ENCODE results near the gene TAOK2. TPM values are rescaled to one million over a fixed set of nuclear protein-coding genes. Genes with fewer than 3 reads are reported as not detected.

TAOK2 gene
- total RNA-seq, 1 donor from 2014 or later: 130 TPM

Other genes starting within 250 kb of the TAOK2 start
- not detected in 2 replicates for gene C16orf54, start 227.9 kb upstream of the TAOK2 start, total RNA-seq
- gene ZG16, start 195.6 kb upstream of the TAOK2 start, total RNA-seq: not detected in 2 replicates
- gene KIF22, start 183.1 kb upstream of the TAOK2 start, total RNA-seq: 15.5 and 31.6 TPM in 2 replicates
- gene MAZ, start 167.3 kb upstream of the TAOK2 start, total RNA-seq: 98.2 and 145 TPM in 2 replicates
- 0.41 and 0.44 TPM in 2 replicates for gene PRRT2, start 161.7 kb upstream of the TAOK2 start, total RNA-seq
- 12.8 and 33.7 TPM in 2 replicates for gene PAGR1, start 157.7 kb upstream of the TAOK2 start, total RNA-seq
- 238 and 283 TPM in 2 replicates for gene MVP, start 153.4 kb upstream of the TAOK2 start, total RNA-seq
- gene CDIPT, start 110.6 kb upstream of the TAOK2 start, total RNA-seq: 90.4 and 91.4 TPM in 2 replicates
- 6.9 and 9.8 TPM in 2 replicates for gene SEZ6L2, start 74.3 kb upstream of the TAOK2 start, total RNA-seq
- 1.3 and 4.4 TPM in 2 replicates for gene ASPHD1, start 73.4 kb upstream of the TAOK2 start, total RNA-seq
- 23.7 and 36.2 TPM in 2 replicates for gene KCTD13, start 47.6 kb upstream of the TAOK2 start, total RNA-seq
- 151 and 167 TPM in 2 replicates for gene TMEM219, start 11.8 kb upstream of the TAOK2 start, total RNA-seq
- 7.7 and 9.6 TPM in 2 replicates for gene HIRIP3, start 21.7 kb downstream of the TAOK2 start, total RNA-seq
- 55.1 and 77.5 TPM in 2 replicates for gene INO80E, start 22.4 kb downstream of the TAOK2 start, total RNA-seq
- 0.06 and 0.10 TPM in 2 replicates for gene DOC2A, start 37.2 kb downstream of the TAOK2 start, total RNA-seq
- not detected in 2 replicates for gene C16orf92, start 49.3 kb downstream of the TAOK2 start, total RNA-seq
- gene TLCD3B, start 57.4 kb downstream of the TAOK2 start, total RNA-seq: 0.82 TPM in 1 of 2 replicates, not detected in the other
- gene ALDOA, start 91.9 kb downstream of the TAOK2 start, total RNA-seq: 1,069 and 1,121 TPM in 2 replicates
- 117 and 121 TPM in 2 replicates for gene PPP4C, start 102.1 kb downstream of the TAOK2 start, total RNA-seq
- gene TBX6, start 118.1 kb downstream of the TAOK2 start, total RNA-seq: 0.41 and 0.58 TPM in 2 replicates
- gene YPEL3, start 122.3 kb downstream of the TAOK2 start, total RNA-seq: 26.1 and 52.7 TPM in 2 replicates
- 0.82 and 5.3 TPM in 2 replicates for gene GDPD3, start 139.7 kb downstream of the TAOK2 start, total RNA-seq
- gene MAPK3, start 149.4 kb downstream of the TAOK2 start, total RNA-seq: 84.0 and 84.8 TPM in 2 replicates
- gene CORO1A, start 209.7 kb downstream of the TAOK2 start, total RNA-seq: 1.5 and 3.0 TPM in 2 replicates
- 223 and 376 TPM in 2 replicates for gene BOLA2B, start 219.8 kb downstream of the TAOK2 start, total RNA-seq
- 62.4 and 113 TPM in 2 replicates for gene SLX1A, start 220.0 kb downstream of the TAOK2 start, total RNA-seq
- gene SULT1A3, start 225.4 kb downstream of the TAOK2 start, total RNA-seq: 10.2 and 19.4 TPM in 2 replicates